Neuronal stem cell (in vitro differentiated cells): Measurements from ENCODE around the gene HNRNPU.

Experiments
- DNase-seq: peaks from one replicate; pipeline ENCODE4 v3.0.0-alpha.2; 2013; ENCODE audit warnings: low spot score
- H2AFZ ChIP-seq: one replicate; pipeline ENCODE4 v1.6.1; 2013; ENCODE audit warnings: mild to moderate bottlenecking, low read length, inconsistent platforms
- H2AK5ac ChIP-seq: 2 replicates; pipeline ENCODE4 v1.6.1; 2013; ENCODE audit warnings: low read depth, mild to moderate bottlenecking, inconsistent platforms, low read length, moderate library complexity, mixed read lengths
- H2BK120ac ChIP-seq: 2 replicates; pipeline ENCODE4 v1.6.1; 2013; ENCODE audit warnings: low read depth, mild to moderate bottlenecking, inconsistent platforms, low read length, moderate library complexity, mixed read lengths
- H2BK12ac ChIP-seq: one replicate; pipeline ENCODE4 v1.6.1; 2013; ENCODE audit warnings: low read length, inconsistent platforms
- H2BK15ac ChIP-seq: 2 replicates; pipeline ENCODE4 v1.6.1; 2013; ENCODE audit warnings: mild to moderate bottlenecking, low read length, inconsistent platforms, mixed read lengths
- H2BK5ac ChIP-seq: one replicate; pipeline ENCODE4 v1.6.1; 2013; ENCODE audit warnings: inconsistent platforms, mild to moderate bottlenecking, low read length, moderate library complexity
- H3K14ac ChIP-seq: one replicate; pipeline ENCODE4 v1.6.1; 2013; ENCODE audit warnings: low read length, inconsistent platforms
- H3K18ac ChIP-seq: 2 replicates; pipeline ENCODE4 v1.6.1; 2013; ENCODE audit warnings: low read length, inconsistent platforms
- H3K23ac ChIP-seq: 2 replicates; pipeline ENCODE4 v1.6.1; 2013; ENCODE audit warnings: low read depth, mild to moderate bottlenecking, mixed read lengths, low read length, inconsistent platforms; ENCODE audit not compliant: poor library complexity
- H3K27ac ChIP-seq: replicated peaks from 3 replicates; pipeline ENCODE4 v1.5.1; 2013; ENCODE audit warnings: low read length, inconsistent platforms
- H3K27me3 ChIP-seq, 3 experiments: 2 replicates each; pipeline ENCODE4 v1.6.1; 2013; ENCODE audit warnings: low read length in 3 of 3, mild to moderate bottlenecking in 2 of 3, inconsistent platforms in 1 of 3, low read depth in 1 of 3, mixed read lengths in 1 of 3, moderate library complexity in 1 of 3; ENCODE audit not compliant: control insufficient read depth in 3 of 3, insufficient read depth in 3 of 3
- H3K36me3 ChIP-seq, 2 donors: replicated peaks in 1 of 2; 2 replicates each; pipeline ENCODE4 v1.6.1; 2013; ENCODE audit warnings: low read length in 2 of 2; ENCODE audit not compliant: control insufficient read depth in 2 of 2, insufficient read depth in 2 of 2
- H3K4ac ChIP-seq: 2 replicates; pipeline ENCODE4 v1.6.1; 2013; ENCODE audit warnings: inconsistent platforms, mild to moderate bottlenecking, low read length, moderate library complexity
- H3K4me1 ChIP-seq, 2 donors: 1 replicate in 1 of 2; 2 replicates in 1 of 2; pipeline ENCODE4 v1.6.1; 2013; ENCODE audit warnings: low read length in 2 of 2, low read depth in 1 of 2; ENCODE audit not compliant: control insufficient read depth in 2 of 2, insufficient read depth in 1 of 2
- H3K4me2 ChIP-seq: one replicate; pipeline ENCODE4 v1.6.1; 2013; ENCODE audit warnings: mild to moderate bottlenecking, low read length, inconsistent platforms; ENCODE audit not compliant: insufficient read depth, poor library complexity, severe bottlenecking
- H3K4me3 ChIP-seq, 2 donors: 2 replicates each; pipeline ENCODE4 v1.5.1; 2013; ENCODE audit warnings: low read length in 2 of 2, mild to moderate bottlenecking in 2 of 2, inconsistent platforms in 1 of 2, moderate library complexity in 1 of 2
- H3K79me1 ChIP-seq: one replicate; pipeline ENCODE4 v1.6.1; 2013; ENCODE audit warnings: low read depth, mild to moderate bottlenecking, inconsistent platforms, low read length, moderate library complexity
- H3K9ac ChIP-seq: one replicate; pipeline ENCODE4 v1.6.1; 2013; ENCODE audit warnings: mild to moderate bottlenecking, low read depth, low read length, inconsistent platforms; ENCODE audit not compliant: poor library complexity
- H3K9me3 ChIP-seq, 2 donors: replicated peaks in 1 of 2; 2 replicates each; pipeline versions ENCODE3 to v1.6.1; 2013; ENCODE audit warnings: low read length in 2 of 2, mild to moderate bottlenecking in 2 of 2, inconsistent platforms in 1 of 2, low read depth in 1 of 2, mixed read lengths in 1 of 2, moderate library complexity in 1 of 2; ENCODE audit not compliant: control insufficient read depth in 2 of 2, insufficient read depth in 1 of 2
- H4K8ac ChIP-seq: one replicate; pipeline ENCODE4 v1.6.1; 2013; ENCODE audit warnings: low read depth, mild to moderate bottlenecking, inconsistent platforms, low read length, moderate library complexity
- H4K91ac ChIP-seq: one replicate; pipeline ENCODE4 v1.6.1; 2013; ENCODE audit warnings: low read length, low read depth, mild to moderate bottlenecking, inconsistent platforms; ENCODE audit not compliant: poor library complexity
- WGBS, 2 donors: extraction: QIAGEN DNeasy Blood & Tissue Kit; methylation state at CpG; one replicate each; pipeline ENCODE4 v1.1.7; 2013; ENCODE audit warnings: missing lambda C conversion rate in 2 of 2, mixed read lengths in 1 of 2; ENCODE audit not compliant: insufficient read length in 2 of 2, insufficient replicate concordance in 1 of 2; ENCODE audit errors: extremely low coverage in 2 of 2; 5-methylcytosine and 5-hydroxymethylcytosine counted together

HNRNPU gene

GRCh38 chr1:244826712-244827111 lies 37.6 kb downstream of the HNRNPU start:
- Histone ChIP-seq H3K4me3 (no peak overlapping the region), H3K4ac (no peak overlapping the region), H3K4me1 (no peaks in the 10 kb centered on the region), H2BK5ac (no peak overlapping the region), H3K23ac (no peak overlapping the region), H2BK12ac (no peak overlapping the region), H3K4me2 (no peak overlapping the region), H3K9ac (no peak overlapping the region), H3K9me3 (no peaks in the 10 kb centered on the region), H4K91ac (no peak overlapping the region), H2AFZ (no peak overlapping the region), H2BK120ac (no peak overlapping the region), H3K36me3 (no peaks in the 10 kb centered on the region), H3K14ac (no peak overlapping the region), H3K18ac (no peak overlapping the region), H3K27ac (no peak overlapping the region), H4K8ac (no peak overlapping the region), H3K79me1 (no peaks in the 10 kb centered on the region), H3K27me3 (no peaks in the 10 kb centered on the region), H2BK15ac (no peak overlapping the region), H2AK5ac (no peak overlapping the region)
- no peak for DNase-seq
- no CpG with 5 or more reads among the region's 4 CpGs for WGBS, 2 donors

GRCh38 chr1:244822878-244823277 lies 41.5 kb downstream of the HNRNPU start:
- Histone ChIP-seq H2BK15ac (no peak overlapping the region), H2BK120ac (no peak overlapping the region), H3K79me1 (no peaks in the 10 kb centered on the region), H3K4me2 (no peak overlapping the region), H2BK12ac (no peak overlapping the region), H3K9ac (no peak overlapping the region), H3K36me3 (no peaks in the 10 kb centered on the region), H2BK5ac (no peak overlapping the region), H3K27me3 (no peaks in the 10 kb centered on the region), H3K18ac (no peak overlapping the region), H3K14ac (no peak overlapping the region), H3K27ac (no peak overlapping the region), H3K9me3 (no peaks in the 10 kb centered on the region), H3K4ac (no peak overlapping the region), H3K23ac (no peak overlapping the region), H2AFZ (no peak overlapping the region), H4K91ac (no peak overlapping the region), H3K4me3 (no peak overlapping the region), H2AK5ac (no peak overlapping the region), H4K8ac (no peak overlapping the region), H3K4me1 (no peaks in the 10 kb centered on the region)
- no CpG with 5 or more reads among the region's 11 CpGs for WGBS, 2 donors
- DNase-seq: no peak

GRCh38 chr1:244821134-244821533 lies 43.2 kb downstream of the HNRNPU start:
- H3K9me3 ChIP-seq: no peaks in the 10 kb centered on the region
- no peak overlapping the region for H2AK5ac ChIP-seq
- peaks cover 0 to 5% (median 0%) of the 10 kb centered on the region in 3 experiments for H3K27me3 ChIP-seq
- H3K9ac ChIP-seq: no peak overlapping the region
- H4K91ac ChIP-seq: no peak overlapping the region
- H2BK12ac ChIP-seq: no peak overlapping the region
- WGBS, 2 donors: no CpG with 5 or more reads among the region's 3 CpGs
- no peak overlapping the region for H3K14ac ChIP-seq
- H3K4me2 ChIP-seq: no peak overlapping the region
- H2AFZ ChIP-seq: no peak overlapping the region
- no peak overlapping the region for H3K27ac ChIP-seq
- no peak overlapping the region for H4K8ac ChIP-seq
- no peak overlapping the region for H3K4ac ChIP-seq
- no peaks in the 10 kb centered on the region for H3K79me1 ChIP-seq
- no peak overlapping the region for H3K4me3 ChIP-seq
- no peak overlapping the region for H3K18ac ChIP-seq
- DNase-seq: no peak
- no peak overlapping the region for H2BK120ac ChIP-seq
- no peak overlapping the region for H2BK15ac ChIP-seq
- H3K4me1 ChIP-seq: no peaks in the 10 kb centered on the region
- no peak overlapping the region for H2BK5ac ChIP-seq
- H3K36me3 ChIP-seq: no peaks in the 10 kb centered on the region
- H3K23ac ChIP-seq: no peak overlapping the region

- Histone ChIP-seq H3K27ac (no peak overlapping the region), H3K4me2 (no peak overlapping the region), H2BK15ac (no peak overlapping the region), H3K23ac (no peak overlapping the region), H3K36me3 (no peaks in the 10 kb centered on the region), H4K8ac (no peak overlapping the region), H2BK120ac (no peak overlapping the region), H3K9ac (no peak overlapping the region), H3K4ac (no peak overlapping the region), H2AK5ac (no peak overlapping the region), H3K79me1 (no peaks in the 10 kb centered on the region), H4K91ac (no peak overlapping the region), H3K4me1 (no peaks in the 10 kb centered on the region), H3K4me3 (no peak overlapping the region), H2BK12ac (no peak overlapping the region), H2BK5ac (no peak overlapping the region), H3K27me3 (peaks cover 0 to 11% (median 0%) of the 10 kb centered on the region in 3 experiments), H2AFZ (no peak overlapping the region), H3K14ac (no peak overlapping the region), H3K9me3 (no peaks in the 10 kb centered on the region), H3K18ac (no peak overlapping the region)
- no CpG with 5 or more reads among the region's 2 CpGs for WGBS, 2 donors
- DNase-seq: no peak
These were observed 44.2 kb downstream of the HNRNPU start for GRCh38 chr1:244820131-244820530.
